GM19395 (cell line): ENCODE measurements around the gene CEMP1.

Source experiments
- ATAC-seq: cut with Tn5 transposase; IDR thresholded peaks from one replicate; pipeline ENCODE4 v1.9.1; 2021; ENCODE audit warnings: mild to moderate bottlenecking, moderate library complexity; ENCODE audit not compliant: unreplicated experiment

Gene CEMP1

GRCh38 chr16:2507052-2507659 lies 24.1 kb downstream of the CEMP1 start:
- no peak for ATAC-seq

GRCh38 chr16:2505695-2506094 lies 25.5 kb downstream of the CEMP1 start:
- ATAC-seq = no peak

GRCh38 chr16:2501946-2502895 lies 29.0 kb downstream of the CEMP1 start:
- ATAC-seq = no peak

GRCh38 chr16:2500918-2501750 lies 30.1 kb downstream of the CEMP1 start:
- no peak for ATAC-seq

GRCh38 chr16:2500430-2500917 lies 30.7 kb downstream of the CEMP1 start:
- no peak for ATAC-seq

GRCh38 chr16:2499890-2500429 lies 31.2 kb downstream of the CEMP1 start:
- ATAC-seq = no peak

GRCh38 chr16:2499454-2499853 lies 31.8 kb downstream of the CEMP1 start:
- ATAC-seq = no peak

GRCh38 chr16:2498531-2499253 lies 32.5 kb downstream of the CEMP1 start:
- no peak for ATAC-seq

- no peak for ATAC-seq
Measured at GRCh38 chr16:2497695-2498484, 33.3 kb downstream of the CEMP1 start.

- ATAC-seq = no peak
Measured at GRCh38 chr16:2497116-2497630, 34.0 kb downstream of the CEMP1 start.

- ATAC-seq = no peak
Measured at GRCh38 chr16:2496223-2497115, 34.7 kb downstream of the CEMP1 start.

GRCh38 chr16:2495041-2495440 lies 36.2 kb downstream of the CEMP1 start:
- no peak for ATAC-seq

- no peak for ATAC-seq
Measured at GRCh38 chr16:2494616-2495015, 36.6 kb downstream of the CEMP1 start.

GRCh38 chr16:2493605-2494004 lies 37.6 kb downstream of the CEMP1 start:
- ATAC-seq = no peak

- ATAC-seq = no peak
Measured at GRCh38 chr16:2492292-2492691, 38.9 kb downstream of the CEMP1 start.

GRCh38 chr16:2490190-2491105 lies 40.8 kb downstream of the CEMP1 start:
- no peak for ATAC-seq

- no peak for ATAC-seq
Measured at GRCh38 chr16:2489581-2489980, 41.6 kb downstream of the CEMP1 start.
